Measurements from ENCODE around the gene TIAM1.

Gene TIAM1

GRCh38 chr21:31225713-31226112 lies 118.3 kb downstream of the TIAM1 start:
- DNase-seq (ENCODE audit: extremely low read depth, low read depth), result no peak
- no peak for TF ChIP-seq CTCF (IDR thresholded peaks at IDR 0.05; ENCODE audit: low read depth, low read length)

GRCh38 chr21:31222142-31222541 lies 121.9 kb downstream of the TIAM1 start:
- no peak for DNase-seq (ENCODE audit: extremely low read depth, low read depth)
- no peak for TF ChIP-seq CTCF (IDR thresholded peaks at IDR 0.05; ENCODE audit: low read depth, low read length)

- no peak for DNase-seq (ENCODE audit: extremely low read depth, low read depth)
- TF ChIP-seq CTCF (IDR thresholded peaks at IDR 0.05; ENCODE audit: low read depth, low read length), result no peak
Observed at GRCh38 chr21:31221043-31221442, 123.0 kb downstream of the TIAM1 start.

GRCh38 chr21:31220575-31220974 lies 123.5 kb downstream of the TIAM1 start:
- TF ChIP-seq CTCF (IDR thresholded peaks at IDR 0.05; ENCODE audit: low read depth, low read length), result no peak
- DNase-seq (ENCODE audit: extremely low read depth, low read depth), result no peak

- TF ChIP-seq CTCF (IDR thresholded peaks at IDR 0.05; ENCODE audit: low read depth, low read length), result no peak
- DNase-seq (ENCODE audit: extremely low read depth, low read depth), result no peak
Observed at GRCh38 chr21:31218830-31219608, 125.0 kb downstream of the TIAM1 start.

- DNase-seq (ENCODE audit: extremely low read depth, low read depth), result no peak
- no peak for TF ChIP-seq CTCF (IDR thresholded peaks at IDR 0.05; ENCODE audit: low read depth, low read length)
Observed at GRCh38 chr21:31216206-31216605, 127.9 kb downstream of the TIAM1 start.

GRCh38 chr21:31213787-31214186 lies 130.3 kb downstream of the TIAM1 start:
- DNase-seq (ENCODE audit: extremely low read depth, low read depth), result no peak

More at GRCh38 chr21:31213787-31214186, 130.3 kb downstream of the TIAM1 start:
- no peak; the same call in 1 of the 2 replicates for TF ChIP-seq CTCF (IDR thresholded peaks at IDR 0.05; ENCODE audit: low read depth, low read length)
